Suppressor macrophage treated with lipopolysaccharide for 1 hour (primary cell): ENCODE measurements around the gene TVP23B.
"Not testable (repeated sequence)": the region's sequence is repeated elsewhere in the genome, so short reads cannot be mapped to it uniquely, and the experiment has no call there.

Experiments
- DNase-seq, 3 donors: peaks; one replicate each; pipeline ENCODE4 v3.0.0-alpha.2; 2020 to 2022

TVP23B gene

DNA sequence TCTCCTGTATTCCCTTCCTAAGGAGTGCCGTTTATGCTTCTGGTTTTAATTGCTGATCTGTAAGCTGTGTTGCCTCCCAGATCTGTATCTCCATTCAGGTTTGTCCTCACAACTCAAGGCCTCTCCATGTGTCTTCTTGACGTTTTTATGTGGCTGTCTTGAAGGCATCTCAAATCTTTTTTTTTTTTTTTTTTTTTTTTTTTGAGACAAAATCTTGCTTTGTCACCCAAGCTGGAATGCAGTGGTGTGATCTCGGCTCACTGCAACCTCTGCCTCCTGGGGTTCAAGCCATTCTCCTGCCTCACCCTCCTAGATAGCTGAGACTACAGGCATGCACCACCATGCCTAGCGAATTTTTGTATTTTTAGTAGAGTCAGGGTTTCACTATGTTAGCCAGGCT, 13.9 kb downstream of the TVP23B start:
- DNase-seq = not testable (repeated sequence)

DNA sequence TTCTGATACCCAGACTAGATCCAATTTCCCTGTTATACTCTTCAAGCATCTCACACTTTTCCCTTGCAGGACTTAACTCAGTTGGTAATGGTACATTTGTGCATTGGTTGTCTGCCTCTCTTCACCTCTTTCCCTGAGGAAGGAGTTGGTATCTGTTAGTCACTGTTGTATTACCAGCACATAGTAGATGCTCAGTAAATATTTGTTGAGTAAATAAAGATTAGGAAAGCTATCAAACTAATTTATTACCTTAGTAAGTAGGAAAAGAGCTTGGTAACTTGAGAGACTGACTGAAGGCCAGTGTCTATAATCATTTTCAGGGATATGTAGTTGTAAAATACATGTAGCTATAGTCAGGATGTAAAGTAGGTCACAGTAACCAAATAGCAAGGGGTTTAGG, 15.9 kb downstream of the TVP23B start:
- not testable (repeated sequence) for DNase-seq

DNA sequence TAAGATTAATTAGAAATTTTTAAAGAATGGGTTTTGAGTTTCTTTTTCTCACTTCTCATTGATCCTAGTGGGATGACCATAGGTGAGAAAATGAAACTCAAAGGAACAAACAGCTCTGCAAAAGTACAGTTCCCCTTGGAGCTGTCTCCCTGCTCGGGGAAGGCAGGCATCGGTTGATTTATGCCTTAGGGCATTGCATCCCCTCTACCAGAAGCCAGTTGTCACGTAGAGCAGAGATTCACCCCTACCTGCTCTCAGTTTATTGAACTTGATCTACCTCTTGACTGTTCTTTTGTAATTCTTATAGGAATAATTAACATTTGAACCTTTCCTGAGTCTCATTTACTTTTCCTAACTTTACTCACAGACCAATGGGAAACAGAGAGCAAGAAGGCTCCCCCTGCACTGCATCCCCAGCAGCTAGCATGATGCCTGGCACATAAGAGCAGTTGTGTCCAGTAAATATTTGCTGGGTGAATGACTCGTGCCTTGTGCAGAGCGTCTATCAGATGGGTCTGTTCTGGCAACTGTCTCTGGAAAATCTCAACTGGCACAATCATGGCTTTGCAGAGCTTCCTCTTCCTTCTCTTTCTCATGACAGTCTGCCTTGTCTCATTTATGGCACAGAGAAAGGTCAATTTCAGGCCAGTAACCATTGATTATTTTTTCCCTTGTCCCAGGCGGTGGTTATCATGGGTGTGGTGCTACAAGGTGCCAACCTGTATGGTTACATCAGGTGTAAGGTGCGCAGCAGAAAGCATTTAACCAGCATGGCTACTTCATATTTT, 22.7 kb downstream of the TVP23B start:
- DNase-seq = not testable (repeated sequence)

DNA sequence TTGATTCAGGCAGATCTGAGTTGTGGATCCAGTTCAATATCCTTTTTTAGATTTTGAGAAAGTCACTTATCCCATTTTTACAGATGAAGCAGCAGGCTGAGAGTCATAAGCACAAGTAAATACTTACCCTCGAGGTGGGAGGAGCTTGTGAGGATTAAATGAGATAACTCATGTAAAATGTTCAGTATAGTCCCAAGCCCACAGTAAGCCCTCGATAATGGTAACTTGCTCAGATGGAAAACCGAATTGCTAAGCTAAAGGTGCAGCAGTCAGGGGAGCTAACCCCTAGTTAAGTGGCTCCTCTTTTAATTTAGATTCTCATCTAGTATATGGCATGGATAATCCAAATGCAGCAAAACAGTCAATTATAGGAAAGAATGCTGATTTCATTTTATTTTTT, 34.9 kb downstream of the TVP23B start:
- not testable (repeated sequence) for DNase-seq

DNA sequence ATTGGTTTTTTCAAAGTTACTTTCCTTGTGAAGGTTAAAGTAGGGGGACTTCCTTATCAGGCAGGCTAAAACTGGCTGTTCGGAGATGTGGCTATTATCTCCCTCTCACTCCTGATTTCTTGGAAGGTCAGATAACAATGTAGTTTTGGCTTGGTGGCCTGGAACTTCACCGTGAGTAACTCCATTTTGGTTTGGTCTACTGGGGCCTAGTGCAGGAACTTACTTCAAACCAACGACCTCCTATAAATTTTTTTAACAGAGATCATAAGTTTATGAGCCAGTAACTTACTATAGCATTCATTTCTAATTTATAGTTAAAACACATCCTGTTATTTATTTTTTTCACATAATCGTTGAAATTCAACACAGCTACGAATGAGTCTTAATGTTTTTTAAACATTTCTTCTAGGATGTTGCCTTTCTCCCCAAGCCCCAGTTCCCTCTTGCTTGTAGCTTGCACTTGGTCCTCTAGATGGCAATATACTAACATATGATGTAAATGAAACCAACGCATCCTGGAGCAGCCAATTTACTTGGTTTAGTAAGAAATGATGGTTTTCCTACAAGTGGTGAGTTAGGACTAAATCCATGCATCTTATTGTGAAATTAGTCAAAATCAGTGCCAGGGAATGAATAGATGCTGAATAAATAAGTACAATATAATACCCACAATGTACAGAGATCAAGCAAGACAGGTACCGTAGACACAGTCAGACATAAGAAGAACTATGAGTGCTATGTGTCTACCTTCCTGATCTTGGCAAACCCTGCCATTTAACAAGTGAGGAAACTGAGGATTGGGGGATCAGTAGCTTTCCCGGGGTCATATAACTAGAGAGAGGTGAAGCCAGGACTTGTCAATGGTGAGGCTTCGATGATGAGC, 35.7 kb downstream of the TVP23B start:
- peak; percentile 74 to 78 (median 77) for DNase-seq

DNA sequence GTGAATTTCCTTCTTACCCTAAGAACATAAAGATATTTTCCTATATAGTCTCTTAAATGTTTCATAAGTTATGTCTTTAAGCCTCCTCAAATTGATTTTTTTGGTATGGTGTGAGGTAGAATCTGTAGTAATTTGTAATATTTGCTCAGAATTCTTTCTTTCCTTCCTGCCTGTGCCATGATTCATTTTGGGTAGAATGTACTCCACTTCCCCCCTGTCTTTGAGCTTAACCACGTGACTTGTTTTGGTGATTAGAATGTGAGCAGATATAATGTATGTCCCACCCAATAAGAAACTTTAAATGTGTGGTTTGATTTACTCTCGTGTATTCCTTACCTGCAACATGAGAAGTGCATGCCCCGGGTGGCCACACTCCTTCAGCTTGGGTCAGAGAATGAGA, 40.4 kb downstream of the TVP23B start:
- DNase-seq = peak in 1 of 3 donors; percentile 17

DNA sequence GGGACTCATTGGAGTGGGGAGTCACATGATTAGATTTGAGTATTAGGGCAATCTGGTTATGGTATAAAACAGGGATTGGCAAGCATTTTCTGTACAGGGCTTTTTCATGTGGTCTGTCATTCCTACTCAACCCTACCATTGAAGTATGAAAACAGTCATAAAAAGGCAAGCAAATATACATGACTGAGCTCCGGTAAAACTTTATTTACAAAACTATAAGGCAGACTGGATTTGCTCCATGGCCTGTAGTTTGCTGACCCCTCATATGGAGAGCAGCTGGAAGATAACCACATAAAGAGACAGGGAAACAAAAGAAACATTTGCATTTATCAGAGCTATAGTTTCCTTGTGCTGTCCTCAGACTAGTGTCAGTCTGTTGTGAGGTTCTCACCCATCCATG, 46.6 kb downstream of the TVP23B start:
- DNase-seq = not testable (repeated sequence)

DNA sequence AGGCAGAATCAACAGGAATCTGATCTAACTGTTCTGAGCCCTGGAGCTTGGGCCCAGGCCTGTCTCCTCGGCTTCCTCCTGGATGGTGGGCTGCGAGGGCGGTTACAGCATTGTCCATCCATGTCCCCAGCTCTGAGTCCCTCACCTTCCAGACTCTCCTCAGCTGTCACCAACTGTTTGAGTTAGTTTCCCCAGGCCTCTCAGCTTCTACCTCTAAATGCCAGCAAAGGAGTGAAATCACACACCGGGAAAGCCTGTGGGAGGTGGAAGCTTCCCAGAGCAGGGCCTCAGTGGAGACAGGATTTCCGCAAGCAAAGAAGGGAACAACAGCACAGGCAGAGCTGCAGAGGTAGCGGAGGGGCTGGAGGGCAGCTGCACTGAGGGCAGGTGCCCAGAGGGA, 67.5 kb downstream of the TVP23B start:
- DNase-seq = no peak

DNA sequence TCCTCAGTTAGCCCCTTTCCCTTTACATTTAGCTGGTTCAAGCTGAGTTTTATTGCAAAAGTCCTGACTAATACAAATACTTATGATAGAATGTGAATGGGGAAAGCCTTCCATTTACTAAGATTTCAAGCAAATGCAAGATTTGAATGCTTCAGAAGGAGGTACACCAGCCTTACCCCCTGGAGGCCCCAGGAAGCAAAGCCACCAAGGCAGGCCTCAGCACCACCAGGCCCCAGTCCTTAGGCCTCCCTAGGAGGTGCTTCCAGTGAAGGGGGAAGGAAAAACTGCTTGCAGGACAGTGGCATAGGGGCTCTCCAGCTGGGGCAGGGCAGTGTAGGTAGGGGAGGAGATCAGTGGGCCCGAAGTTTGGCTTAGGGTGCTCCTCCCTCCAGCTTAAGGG, 69.7 kb downstream of the TVP23B start:
- DNase-seq = no peak

DNA sequence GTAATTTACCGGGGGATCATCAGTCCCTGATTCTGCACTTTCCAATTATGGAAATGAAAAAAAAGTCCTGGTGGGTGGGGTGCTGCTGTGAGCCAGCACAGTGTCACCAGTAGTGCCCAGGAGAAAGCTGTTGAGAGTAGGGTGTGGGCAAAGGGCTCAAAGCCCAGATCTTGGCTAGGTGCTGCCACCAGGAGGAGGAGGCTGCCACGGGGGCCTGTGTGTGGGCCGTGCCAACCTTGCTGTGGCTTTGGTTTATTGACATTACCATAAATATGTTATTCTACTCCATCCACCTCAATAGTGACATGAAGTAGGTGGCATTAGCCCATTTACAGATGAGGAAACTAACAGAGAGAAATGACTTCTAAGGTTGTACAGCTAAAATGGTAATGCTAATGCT, 70.2 kb downstream of the TVP23B start:
- DNase-seq = no peak

DNA sequence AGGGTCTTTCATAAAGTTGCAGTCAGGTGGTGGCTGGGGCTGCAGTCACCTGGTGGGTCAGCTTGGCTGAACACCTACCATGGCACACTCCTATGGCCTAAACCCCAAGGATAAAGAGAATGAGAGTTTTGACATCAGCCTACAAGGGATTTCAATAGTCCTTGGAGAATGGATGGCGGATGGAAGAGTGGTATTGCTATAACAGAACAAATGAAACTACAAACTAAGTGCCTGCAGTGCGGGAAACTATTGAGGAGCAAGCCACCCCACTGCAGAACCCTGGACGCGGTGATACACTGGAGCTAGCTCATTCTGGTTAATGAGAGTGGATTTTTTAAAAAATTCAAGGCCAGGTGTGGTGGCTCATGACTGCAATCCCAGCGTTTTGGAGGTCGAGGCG, 74.0 kb downstream of the TVP23B start:
- DNase-seq = no peak

DNA sequence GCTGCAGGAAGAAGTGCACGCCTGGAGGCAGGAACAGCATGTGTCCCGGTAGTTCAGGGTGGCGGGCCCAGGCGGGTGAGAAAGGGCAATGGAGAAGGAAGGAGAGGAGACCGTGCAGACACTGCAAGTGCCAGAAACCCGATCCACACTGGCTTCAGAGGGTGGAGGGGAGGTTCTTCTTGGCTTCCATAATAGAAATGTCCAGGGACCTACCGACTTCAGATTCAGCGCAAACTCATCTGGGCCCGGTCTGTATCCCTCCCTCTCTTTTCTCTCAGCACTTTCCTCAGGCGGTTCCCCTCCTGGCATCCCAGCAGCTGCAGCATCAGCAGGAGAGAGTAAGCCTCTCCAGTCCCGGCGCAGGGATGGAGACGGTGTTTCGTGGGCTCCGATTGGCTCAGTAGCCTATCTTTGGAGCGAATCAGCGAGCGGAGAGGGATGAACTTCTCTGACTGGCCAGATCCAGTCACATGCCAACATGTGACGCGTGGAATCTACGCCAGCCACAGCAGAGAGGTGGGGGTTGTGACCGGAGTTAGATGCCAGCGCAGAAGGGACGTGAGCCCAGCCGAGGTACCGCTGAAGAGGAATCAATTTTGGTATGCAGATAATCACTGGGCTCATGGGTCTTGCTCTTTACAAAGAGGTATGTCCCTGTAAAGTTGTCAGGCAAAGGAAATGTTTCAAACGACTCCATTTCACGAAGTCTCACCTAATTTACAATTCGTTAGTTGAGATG, 75.0 kb downstream of the TVP23B start:
- DNase-seq = peak; percentile 91 to 93 (median 92)
